PFSK-1 (cell line): ENCODE results near the gene COLEC12.

Source experiments
- POLR2AphosphoS5 ChIP-seq: IDR thresholded peaks from 2 replicates; pipeline ENCODE4 v1.6.1; 2012; ENCODE audit warnings: low read depth, mild to moderate bottlenecking, control low read depth, low read length, moderate library complexity
- REST ChIP-seq, 2 experiments: IDR thresholded peaks; 2 replicates each; pipeline versions ENCODE4 v1.6.1 to v1.8.0; 2011 to 2012; ENCODE audit warnings: low read depth in 2 of 2, low read length in 2 of 2, control low read depth in 1 of 2, inconsistent platforms in 1 of 2, mild to moderate bottlenecking in 1 of 2, moderate library complexity in 1 of 2; ENCODE audit not compliant: insufficient read depth in 1 of 2
- TAF1 ChIP-seq: IDR thresholded peaks from 2 replicates; pipeline ENCODE4 v1.6.1; 2012; ENCODE audit warnings: low read length, control low read depth, borderline replicate concordance; ENCODE audit not compliant: insufficient read depth

- no peak for TF ChIP-seq REST (IDR thresholded peaks at IDR 0.05; ENCODE audit: insufficient read depth in 1 of 2, low read depth in 2 of 2, low read length in 2 of 2)
- TF ChIP-seq POLR2AphosphoS5, result no peak
- TF ChIP-seq TAF1, result no peak
Observed at GRCh38 chr18:354003-354402, 146.5 kb downstream of the COLEC12 start.
